NCI-H526 (cell line): ENCODE measurements around the gene TMEM95.
"Not testable (repeated sequence)": the region's sequence is repeated elsewhere in the genome, so short reads cannot be mapped to it uniquely, and the experiment has no call there.

Source experiments
- DNase-seq, 2 experiments: peaks; one replicate each; lab custom pipeline; 2025; lab: John Stamatoyannopoulos, UW

Gene TMEM95

DNA sequence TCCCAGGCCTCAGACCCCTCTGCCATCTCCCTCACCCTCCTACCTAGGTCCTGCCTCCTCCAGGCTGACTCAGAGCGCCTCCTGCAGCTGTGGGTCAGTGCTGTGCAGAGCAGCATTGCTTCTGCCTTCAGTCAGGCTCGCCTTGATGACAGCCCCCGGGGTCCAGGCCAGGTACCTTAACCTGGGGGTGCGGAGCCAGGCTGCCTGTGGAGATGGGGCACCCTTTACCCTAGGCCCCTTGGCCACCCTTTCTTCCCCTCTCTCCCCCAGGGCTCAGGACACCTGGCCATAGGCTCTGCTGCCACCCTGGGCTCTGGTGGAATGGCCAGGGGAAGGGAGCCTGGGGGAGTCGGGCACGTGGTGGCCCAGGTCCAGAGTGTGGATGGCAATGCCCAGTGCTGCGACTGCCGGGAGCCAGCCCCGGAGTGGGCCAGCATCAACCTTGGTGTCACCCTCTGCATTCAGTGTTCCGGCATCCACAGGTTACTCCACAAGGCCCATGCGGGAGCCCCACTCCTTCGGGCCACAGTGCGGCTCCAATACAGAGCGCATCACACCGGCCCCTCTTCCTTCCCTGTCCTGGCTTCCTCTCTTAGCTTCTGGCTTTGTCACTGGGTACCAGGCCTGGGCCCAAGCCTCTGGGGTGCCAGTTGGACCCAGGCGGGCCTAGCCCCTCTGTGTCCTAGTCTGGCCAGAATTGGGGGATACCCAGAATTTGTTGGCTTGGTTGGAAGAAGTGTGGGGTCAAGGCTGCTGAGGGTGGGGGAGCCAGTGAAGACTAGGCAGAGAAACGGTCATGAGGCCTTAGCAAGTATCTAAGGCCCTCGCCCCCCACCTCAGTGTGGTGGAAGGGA, 8.0 kb upstream of the TMEM95 start:
- no peak for DNase-seq

DNA sequence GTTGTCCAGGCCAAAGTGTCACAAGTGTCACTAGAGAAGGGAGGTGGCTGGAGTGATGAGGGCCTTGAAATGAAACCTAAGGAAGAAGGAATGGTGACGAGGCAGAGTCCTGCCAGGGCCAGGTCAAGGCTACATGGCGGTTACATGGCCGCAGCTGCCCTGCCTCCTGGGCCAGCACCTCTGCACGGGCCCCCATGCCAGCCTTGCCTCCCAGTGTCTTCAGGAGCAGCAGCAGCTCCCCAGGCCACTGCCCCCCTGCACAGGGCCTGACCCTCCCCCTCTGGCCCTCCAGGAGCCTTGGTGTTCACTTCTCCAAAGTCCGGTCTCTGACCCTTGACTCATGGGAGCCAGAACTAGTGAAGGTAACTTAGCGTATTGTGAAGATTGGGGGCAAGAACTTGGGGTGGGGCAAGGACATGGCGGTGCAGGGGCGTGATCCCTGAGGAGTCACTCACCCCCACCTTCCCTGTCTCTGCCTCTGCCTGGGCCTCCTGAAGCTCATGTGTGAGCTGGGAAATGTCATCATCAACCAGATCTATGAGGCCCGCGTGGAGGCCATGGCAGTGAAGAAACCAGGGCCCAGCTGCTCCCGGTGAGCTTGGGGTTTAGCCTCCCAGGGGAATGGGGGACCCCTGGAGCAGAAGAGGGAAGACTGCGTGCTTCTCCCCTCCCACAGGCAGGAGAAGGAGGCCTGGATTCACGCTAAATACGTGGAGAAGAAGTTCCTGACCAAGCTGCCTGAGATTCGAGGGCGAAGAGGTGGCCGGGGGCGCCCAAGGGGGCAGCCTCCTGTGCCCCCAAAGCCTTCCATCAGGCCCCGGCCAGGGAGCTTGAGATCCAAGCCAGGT, 7.1 kb upstream of the TMEM95 start:
- DNase-seq, result no peak

DNA sequence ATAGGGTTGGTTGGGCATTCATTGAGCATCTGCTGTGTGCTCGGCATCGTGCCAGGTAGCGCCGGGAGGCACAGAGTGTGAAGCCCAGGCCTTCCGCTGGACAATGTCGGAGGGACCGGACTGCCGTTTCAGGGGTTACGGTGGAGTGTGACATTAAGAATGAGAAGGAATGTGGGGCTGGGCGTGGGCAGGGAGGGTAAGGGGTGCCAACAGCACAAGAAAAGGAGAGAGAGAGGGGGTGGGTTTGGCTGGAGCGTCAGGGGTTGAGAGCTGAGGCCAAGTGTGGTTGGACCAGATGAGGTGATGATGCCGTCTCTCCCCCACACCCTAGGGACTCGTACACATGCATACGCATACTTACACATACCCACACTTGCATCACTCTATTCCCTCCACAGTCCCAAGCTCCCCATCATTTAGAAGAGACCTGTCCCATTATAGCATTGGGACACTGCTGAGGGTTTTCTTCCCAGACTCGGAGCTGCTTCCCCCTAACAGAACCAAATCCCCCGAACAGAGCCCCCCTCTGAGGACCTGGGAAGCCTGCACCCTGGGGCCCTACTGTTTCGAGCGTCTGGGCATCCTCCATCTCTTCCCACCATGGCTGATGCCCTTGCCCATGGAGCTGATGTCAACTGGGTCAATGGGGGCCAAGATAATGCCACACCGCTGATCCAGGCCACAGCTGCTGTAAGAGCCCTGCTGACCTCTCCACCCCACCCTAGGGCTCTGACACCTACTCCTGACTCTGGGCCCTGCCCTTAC, 6.3 kb upstream of the TMEM95 start:
- no peak for DNase-seq

DNA sequence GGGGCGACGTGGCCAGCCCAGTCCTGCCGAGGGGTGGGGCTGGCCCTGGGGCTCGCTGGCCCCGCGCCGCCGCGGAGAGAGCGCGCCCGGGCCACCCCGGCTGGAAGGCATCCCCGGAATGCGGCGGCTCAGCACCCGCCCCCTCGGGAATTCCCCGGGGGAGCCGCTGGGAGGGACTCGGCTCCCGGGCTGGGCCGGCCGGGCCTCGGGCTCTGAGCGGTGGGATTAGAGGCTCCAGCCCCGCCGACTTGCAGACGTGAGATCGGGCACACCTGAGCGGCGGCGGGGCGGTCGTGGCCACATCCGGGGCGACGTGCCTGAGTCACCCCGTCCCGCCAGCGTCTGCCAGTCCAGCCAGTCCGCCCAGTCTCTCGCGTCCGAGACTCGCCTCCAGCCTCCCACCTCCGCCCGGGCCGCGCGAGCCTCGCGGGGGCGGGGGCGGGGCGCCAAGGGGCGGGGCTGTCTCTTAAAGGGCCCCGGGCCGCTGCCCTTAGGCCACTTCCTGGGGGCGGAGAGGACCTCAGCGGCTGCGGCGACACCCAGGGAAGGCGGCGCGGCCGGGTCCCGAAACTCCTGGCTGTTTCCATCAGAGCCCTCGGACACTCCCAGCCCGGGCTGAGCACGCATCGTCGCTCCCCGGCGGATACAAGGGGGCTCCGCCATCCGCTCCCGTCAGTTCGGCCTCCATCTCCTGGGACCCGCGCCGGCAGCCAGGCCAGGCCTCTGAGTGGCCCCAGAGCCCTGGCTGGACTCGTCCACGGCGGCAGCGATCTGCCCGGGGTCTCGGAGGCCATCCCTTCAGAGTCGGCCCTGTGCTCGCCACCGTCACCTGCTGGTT, 3.1 kb upstream of the TMEM95 start, which contains the start of gene KCTD11:
TSS of gene KCTD11 (plus strand) at position 498 of the 838 bp plus-strand sequence.
- DNase-seq, result peak in 1 of 2 experiments; percentile 76

DNA sequence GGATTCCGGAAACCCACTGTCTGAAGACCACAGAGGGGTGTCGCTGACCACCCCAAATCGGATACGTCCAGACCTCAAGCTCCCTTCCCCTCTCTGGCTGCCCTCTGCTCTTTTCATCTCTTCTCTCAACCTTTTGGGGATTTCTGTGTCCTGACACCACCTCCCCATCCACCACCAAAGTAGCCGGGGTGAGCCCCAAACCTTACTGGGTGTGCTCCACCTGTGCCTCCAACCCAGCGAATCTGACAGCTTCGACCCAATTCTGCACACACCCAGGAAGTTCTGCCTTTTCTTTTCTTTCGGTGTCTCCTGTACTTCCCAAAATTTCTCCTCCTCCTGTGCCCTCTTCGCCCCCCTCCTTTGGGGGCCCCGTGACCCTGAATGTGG, 2.5 kb upstream of the TMEM95 start:
- DNase-seq, result no peak

DNA sequence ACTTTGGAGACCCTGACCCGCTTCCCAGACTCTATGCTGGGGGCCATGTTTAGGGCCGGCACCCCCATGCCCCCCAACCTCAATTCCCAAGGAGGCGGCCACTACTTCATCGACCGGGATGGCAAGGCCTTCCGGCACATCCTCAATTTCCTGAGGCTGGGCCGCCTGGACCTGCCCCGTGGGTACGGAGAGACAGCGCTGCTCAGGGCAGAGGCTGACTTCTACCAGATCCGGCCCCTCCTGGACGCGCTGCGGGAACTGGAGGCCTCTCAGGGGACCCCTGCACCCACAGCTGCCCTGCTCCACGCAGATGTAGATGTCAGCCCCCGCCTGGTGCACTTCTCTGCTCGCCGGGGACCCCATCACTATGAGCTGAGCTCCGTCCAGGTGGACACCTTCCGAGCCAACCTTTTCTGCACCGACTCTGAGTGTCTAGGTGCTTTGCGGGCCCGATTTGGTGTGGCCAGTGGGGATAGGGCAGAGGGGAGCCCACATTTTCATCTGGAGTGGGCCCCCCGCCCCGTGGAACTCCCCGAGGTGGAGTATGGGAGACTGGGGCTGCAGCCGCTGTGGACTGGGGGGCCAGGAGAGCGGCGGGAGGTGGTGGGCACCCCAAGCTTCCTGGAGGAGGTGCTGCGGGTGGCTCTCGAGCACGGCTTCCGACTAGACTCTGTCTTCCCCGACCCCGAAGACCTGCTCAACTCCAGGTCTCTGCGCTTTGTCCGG, 1.9 kb upstream of the TMEM95 start:
- DNase-seq, result no peak

DNA sequence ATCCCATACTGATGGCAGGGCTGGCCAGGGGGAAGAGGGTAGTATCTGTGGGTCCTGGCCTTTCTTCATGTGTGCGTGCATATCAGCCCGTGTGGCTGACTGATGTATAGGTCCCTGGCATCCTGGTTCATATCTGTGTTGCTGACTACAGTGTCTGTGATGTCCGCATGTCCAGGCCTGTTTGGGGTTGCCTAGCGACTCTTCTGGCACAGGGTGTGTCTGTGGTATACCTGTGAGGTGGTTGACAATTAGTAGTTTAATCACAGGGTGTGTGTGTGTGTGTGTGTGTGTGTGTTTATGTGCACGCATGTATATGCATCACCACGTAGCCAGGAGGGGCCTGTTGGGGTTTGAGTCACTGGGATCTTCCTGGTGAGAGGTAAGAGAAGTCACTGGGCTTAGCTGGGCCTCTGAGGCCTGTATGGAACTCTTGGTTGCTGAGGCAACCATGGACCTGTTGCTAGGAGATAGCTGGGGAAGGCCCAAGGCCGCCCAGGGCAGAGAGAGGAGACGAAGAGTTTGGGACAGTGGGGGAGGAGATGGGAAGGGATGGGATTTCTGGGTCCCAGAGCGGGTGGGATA, 603 bp upstream of the TMEM95 start:
- DNase-seq, result peak in 1 of 2 experiments; percentile 22

DNA sequence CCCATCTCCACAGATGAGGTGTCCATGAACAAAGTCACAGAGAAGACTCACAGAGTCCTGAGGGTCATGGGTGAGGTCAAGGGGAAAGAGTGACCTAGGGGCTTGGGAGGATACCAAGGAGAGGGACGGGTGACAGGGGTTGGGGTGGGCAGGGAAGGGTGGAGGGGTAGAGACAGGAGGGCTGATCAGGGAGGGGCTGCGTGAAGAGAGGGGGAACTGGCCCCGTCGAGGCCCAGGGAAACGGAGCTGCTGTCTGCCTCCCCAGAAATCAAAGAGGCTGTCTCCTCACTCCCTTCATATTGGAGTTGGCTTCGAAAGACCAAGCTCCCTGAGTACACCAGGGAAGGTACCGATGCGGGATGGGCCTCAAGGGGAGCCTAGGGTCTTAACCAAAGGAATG, 617 bp downstream of the TMEM95 start:
- no peak for DNase-seq

DNA sequence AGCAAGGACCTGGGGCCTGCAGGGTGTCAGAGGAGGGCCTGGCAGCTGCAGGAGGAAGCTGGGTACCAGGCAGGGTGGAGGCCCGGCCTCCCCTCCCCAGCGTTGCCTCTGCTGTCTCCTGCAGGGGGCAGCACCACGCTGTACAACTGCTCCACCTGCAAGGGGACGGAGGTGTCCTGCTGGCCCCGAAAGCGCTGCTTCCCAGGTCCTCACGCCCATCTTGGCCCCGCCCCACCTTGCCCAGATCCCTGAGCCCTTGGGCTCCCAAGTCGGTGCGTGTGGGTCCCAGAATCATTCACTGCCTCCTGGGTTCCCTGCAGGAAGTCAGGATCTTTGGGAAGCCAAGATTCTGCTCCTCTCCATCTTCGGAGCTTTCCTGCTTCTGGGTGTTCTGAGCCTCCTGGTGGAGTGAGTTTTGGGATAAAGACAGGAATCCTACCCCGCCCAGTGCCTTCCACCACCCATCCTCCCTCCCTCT, 1.2 kb downstream of the TMEM95 start:
- peak; percentile 37 to 82 for DNase-seq

DNA sequence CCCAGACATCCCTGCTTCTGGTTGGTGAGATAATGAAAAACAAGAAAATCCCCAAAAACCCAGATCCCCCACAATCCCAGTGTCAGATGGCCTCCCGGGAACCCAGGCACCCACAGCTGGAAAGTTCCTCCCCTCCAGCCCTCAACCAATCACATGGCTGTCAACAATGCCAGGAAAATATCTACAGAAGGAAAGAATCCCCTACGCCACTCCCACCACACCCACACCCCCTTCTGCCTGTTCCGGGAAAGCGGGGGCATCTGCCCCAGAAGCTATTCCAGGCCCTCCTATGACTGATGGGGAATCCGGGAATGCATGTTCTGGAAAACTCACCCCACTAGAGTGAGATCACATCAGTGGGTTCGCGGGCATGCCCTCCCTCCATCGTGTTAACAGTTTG, 1.8 kb downstream of the TMEM95 start:
- no peak for DNase-seq

DNA sequence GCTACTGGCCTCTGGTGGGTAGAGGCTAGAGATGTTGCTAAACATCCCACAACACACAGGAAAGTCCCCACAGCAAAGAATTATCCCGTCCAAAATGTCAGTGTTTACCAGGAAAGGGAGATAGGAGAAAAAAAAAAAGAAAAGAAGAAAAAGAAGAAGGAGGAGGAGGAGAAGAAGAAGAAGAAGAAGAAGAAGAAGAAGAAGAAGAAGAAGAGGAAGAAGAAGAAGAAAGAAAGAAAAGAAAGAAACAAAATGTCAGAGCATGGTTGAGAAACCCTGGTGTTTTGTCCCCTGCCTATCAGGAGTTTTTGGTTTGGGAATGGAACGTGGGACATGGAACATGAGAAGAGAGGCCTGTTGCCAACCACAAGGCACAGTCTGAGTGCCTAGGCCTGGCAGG, 2.4 kb downstream of the TMEM95 start:
- DNase-seq, result no peak

DNA sequence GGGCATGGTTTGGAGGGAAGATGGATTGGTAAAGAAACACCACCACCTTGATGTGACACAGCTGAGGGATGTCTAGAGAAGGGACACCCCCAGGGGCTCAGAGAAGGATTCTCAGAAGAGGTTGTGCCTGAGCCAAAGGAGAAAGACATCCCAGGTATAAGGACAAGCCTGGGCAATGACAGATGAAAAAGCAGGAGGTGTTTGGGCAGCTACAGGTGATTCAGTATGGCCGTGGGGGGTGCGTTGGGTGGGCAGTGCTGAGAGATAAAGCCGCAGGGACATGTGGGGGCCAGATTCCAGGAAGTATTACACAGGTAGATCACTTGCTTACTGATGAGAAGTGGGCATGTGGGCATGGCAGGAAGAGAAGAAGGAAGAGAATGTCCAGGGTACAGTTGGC, 7.0 kb downstream of the TMEM95 start:
- no peak for DNase-seq

DNA sequence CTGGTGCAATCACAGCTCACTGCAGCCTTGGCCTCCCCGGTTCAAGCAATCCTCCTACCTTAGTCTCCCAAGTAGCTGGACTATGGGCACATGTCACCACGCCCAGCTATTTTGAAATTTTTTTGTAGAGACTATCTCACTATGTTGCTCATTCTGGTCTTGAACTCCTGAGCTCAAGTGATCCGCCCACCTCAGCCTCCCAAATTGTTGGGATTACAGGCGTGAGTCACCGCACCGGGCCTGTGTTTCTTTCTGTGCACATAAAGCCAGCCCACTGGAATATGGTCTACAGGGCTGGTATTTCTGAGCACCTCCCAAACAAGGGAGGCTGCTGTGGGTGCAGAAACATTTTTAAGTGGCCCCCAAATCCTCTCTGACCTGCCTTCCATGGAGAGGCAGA, 8.4 kb downstream of the TMEM95 start:
- DNase-seq, result no peak

DNA sequence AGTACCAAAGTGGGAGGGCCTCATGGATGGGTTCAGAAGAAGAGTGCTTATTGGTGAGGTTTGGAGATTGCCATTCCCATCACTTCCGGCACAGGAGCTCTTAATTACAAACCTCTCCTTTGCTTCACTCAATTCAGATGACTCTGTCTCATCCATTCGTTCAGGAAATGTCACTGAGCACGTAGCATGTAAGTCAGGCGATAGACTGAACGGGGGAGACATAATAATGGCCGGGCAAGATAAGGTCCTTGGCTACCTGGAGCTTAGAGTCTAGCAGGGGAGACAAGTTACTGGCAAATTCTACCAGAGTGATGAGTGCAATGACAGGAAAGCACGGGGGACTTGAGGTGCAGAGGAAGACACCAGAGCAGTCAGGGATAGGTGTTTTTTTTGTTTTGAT, 11.0 kb downstream of the TMEM95 start:
- DNase-seq, result not testable (repeated sequence)

DNA sequence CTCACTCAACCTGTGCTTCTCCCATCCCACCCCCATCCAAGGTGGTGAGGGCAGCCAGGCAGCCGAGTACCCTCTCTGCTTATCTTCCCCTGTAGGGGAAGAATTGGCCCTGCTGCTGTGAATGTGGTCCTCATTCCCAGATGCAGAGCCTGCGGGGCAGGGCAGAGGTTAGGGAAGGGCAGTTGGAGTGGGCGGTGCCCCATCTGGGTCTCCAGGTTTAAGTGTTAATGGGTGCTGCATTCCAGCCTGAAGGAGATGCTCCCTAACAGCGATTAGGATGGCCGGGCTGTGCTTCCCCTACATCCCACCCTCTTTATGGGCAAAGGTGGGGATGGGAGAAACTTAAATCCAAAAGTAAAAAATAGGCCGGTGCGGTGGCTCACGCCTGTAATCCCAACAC, 12.1 kb downstream of the TMEM95 start:
- no peak for DNase-seq

DNA sequence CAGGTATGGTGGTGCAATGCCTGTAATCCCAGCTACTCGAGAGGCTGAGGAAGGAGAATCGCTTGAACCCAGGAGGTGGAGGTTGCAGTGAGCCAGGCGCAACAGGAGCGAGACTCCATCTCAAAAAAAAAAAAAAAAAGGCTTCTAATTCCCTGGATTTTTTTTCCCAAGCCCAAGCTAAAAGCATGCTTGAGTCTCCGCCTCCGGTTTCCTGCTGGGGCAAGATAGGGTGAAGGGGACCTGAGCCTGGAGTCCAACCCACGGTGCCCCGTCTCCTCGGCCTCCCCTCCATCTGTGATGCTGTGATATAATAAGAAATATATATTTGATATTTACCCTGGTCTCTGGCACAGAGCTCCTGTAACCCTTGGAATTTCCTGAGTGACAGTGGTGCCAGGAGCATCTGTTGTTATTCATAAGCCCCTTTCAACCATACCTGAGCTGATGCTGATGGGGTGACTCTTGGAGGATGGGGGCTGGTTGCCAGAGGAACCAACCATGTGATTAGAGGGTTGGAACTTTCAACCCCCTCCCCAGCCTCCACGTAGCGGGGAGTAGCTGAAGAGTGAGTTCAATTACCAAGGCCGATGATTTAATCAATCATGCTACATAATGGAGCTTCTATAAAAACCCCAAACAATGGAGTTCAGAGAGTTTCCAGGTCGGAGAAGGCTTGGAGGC, 13.1 kb downstream of the TMEM95 start:
- DNase-seq, result no peak

DNA sequence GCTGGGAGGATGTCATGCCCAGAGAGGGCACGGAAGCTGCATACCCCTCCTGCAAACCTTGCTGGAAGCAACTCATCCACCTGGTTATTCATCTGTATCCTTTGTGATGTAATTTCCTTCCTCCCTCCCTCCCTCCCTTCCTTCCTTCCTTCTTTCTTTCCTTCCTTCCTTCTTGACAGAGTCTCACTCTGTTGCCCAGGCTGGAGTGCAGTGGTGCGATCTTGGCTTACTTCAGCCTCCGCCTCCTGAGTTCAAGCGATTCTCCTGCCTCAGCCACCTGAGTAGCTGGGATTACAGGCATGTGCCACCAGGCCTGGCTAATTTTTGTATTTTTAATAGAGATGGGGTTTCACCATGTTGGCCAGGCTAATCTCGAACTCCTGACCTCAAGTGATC, 13.6 kb downstream of the TMEM95 start:
- not testable (repeated sequence) for DNase-seq

DNA sequence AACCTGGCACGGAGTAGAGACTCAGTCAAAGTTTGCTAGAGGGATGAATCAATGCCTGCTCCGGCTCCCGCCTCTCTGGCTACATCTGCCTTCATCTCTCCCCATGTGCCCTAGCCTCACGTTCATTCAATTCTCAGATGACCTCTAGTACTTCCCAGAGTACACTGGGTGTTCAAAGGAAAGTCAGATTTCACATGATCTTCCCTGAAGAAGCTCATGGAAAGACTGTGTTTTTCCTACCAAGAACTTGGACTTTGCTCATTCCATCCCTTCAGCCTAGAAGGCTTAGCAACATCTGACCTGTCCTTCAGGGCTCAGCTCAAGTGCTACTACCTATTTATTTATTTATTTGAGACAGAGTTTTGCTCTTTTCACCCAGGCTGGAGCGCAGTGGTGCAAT, 14.9 kb downstream of the TMEM95 start:
- no peak for DNase-seq

DNA sequence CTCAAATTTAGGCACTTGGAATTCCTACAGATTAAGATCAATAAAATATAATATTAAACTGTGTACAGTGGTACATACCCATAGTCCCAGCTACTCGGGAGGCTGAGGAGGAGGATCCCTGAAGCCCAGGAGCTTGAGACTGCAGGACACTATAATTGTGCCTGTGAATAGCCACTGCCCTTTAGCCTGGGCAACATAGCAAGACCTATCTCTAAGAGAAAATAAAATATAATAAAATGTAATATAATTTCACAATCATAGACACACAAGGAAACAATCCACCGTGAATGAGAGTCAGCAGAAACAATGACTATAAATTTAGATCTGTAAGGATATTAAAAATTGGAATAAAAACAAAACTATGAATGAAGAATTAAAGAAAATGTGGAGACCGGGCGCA, 15.9 kb downstream of the TMEM95 start:
- DNase-seq, result no peak

DNA sequence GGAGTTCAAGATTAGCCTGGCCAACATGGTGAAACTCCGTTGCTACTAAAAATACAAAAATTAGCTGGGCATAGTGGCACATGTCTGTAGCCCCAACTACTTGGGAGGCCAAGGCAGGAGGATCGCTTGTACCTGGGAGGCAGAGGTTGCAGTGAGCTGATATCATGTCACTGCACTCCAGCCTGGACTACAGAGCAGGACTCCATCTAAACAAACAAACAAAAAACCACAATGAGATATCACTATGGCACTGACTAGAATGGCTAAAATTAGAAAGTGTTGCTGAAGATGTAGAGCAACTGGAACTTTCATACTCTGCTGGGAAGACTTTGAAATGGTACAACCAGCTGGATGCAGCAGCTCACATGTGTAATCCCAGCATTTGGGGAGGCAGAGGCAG, 19.4 kb downstream of the TMEM95 start:
- DNase-seq, result no peak
